Vagina (tissue), 2 donors: Measurements from ENCODE around the gene TATDN3.

Source experiments
- POLR2A ChIP-seq, 2 donors: fragments of 450-650 bp; IDR thresholded peaks; one replicate each; pipeline ENCODE4 v1.6.1; 2017; ENCODE audit warnings: antibody characterized with exemption in 2 of 2, mild to moderate bottlenecking in 2 of 2, moderate library complexity in 2 of 2
- POLR2AphosphoS5 ChIP-seq, 2 donors: sonication (generic); formaldehyde crosslinking; IDR thresholded peaks; one replicate each; pipeline ENCODE4 v1.9.0; 2017; ENCODE audit warnings: antibody characterized with exemption in 2 of 2, mild to moderate bottlenecking in 2 of 2, low read depth in 1 of 2; ENCODE audit not compliant: insufficient read depth in 1 of 2
- TF ChIP-seq, protein P1 (sequence below), 3 experiments: fragments of 450-650 bp in 2 of 3; fragments of 200-600 bp in 1 of 3; sonication (generic) in 1 of 3; IDR thresholded peaks; one replicate each; pipeline ENCODE4 v1.5.1; 2017 to 2019; ENCODE audit warnings: antibody characterized with exemption in 3 of 3, mild to moderate bottlenecking in 2 of 3, moderate library complexity in 2 of 3

DNA sequence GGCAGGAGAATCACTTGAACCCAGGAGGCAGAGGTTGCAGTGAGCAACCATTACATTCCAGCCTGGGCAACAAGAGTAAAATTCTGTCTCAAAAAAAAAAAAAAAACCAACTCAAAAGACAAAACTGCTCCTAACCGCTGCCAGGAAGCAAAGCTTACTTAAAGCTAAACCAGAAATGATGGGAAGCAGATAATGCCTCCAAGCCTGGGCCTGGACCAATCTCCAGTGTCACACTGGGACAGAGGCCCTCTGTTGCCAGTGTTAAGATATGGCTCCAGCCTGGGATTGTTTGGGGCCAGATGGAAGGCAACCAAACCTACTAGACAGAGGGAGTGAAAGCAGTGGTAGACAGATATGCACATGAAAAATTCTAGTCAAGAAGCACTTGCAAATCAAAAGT is 37.0 kb upstream of the TATDN3 start:
- TF ChIP-seq, protein P1, sequence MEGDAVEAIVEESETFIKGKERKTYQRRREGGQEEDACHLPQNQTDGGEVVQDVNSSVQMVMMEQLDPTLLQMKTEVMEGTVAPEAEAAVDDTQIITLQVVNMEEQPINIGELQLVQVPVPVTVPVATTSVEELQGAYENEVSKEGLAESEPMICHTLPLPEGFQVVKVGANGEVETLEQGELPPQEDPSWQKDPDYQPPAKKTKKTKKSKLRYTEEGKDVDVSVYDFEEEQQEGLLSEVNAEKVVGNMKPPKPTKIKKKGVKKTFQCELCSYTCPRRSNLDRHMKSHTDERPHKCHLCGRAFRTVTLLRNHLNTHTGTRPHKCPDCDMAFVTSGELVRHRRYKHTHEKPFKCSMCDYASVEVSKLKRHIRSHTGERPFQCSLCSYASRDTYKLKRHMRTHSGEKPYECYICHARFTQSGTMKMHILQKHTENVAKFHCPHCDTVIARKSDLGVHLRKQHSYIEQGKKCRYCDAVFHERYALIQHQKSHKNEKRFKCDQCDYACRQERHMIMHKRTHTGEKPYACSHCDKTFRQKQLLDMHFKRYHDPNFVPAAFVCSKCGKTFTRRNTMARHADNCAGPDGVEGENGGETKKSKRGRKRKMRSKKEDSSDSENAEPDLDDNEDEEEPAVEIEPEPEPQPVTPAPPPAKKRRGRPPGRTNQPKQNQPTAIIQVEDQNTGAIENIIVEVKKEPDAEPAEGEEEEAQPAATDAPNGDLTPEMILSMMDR (IDR thresholded peaks at IDR 0.05): no peak
- TF ChIP-seq POLR2A (IDR thresholded peaks at IDR 0.05) (no peak), POLR2AphosphoS5 (IDR thresholded peaks at IDR 0.05; ENCODE audit: insufficient read depth in 1 of 2, low read depth in 1 of 2) (no peak)
